GM10248 (cell line): ENCODE results near the gene ELP4.
"Not testable (repeated sequence)": the region's sequence is repeated elsewhere in the genome, so short reads cannot be mapped to it uniquely, and the experiment has no call there.

Source experiments
- CTCF ChIA-PET: fragments of 300-600 bp; sonication (Branson Sonifier 250); formaldehyde crosslinking; extraction: SDS; loops from one replicate; lab custom pipeline; 2021; ENCODE audit warnings: antibody characterized with exemption; lab: Yijun Ruan, JAX
- POLR2A ChIA-PET: fragments of 350-650 bp; sonication (Branson Sonifier 250); formaldehyde crosslinking; extraction: SDS; loops from one replicate; lab custom pipeline; 2020; ENCODE audit warnings: antibody characterized with exemption; lab: Yijun Ruan, JAX
- DNase-seq: peaks from one replicate; pipeline ENCODE4 v3.0.0; 2012; ENCODE audit errors: extremely low spot score
- CTCF ChIP-seq: IDR thresholded peaks from 2 replicates; pipeline ENCODE4 v1.5.1; 2012; ENCODE audit warnings: mild to moderate bottlenecking, low read depth; ENCODE audit errors: extremely low read depth, missing control alignments, control extremely low read depth

The ELP4 gene

GRCh38 chr11:31560842-31561476, 51.4 kb downstream of the ELP4 start:
- ChIA-PET CTCF (interaction anchor here (1.2 kb wide), 1 partner anchor 8 kb away, joined by 3 read pairs; no protein-coding TSS in a partner anchor), POLR2A (no interaction called here)
- no peak for DNase-seq
- TF ChIP-seq CTCF, result no peak

GRCh38 chr11:31564517-31564916, 55.0 kb downstream of the ELP4 start:
- CTCF ChIA-PET, POLR2A ChIA-PET, DNase-seq: not testable (repeated sequence)

GRCh38 chr11:31574133-31574532, 64.6 kb downstream of the ELP4 start:
- POLR2A ChIA-PET, DNase-seq: not testable (repeated sequence)
- CTCF ChIA-PET, result interaction anchor here (1.2 to 1.6 kb wide), 2 partner anchors 23 to 384 kb away, joined by 3 to 4 read pairs; no protein-coding TSS in a partner anchor

GRCh38 chr11:31575764-31576163, 66.2 kb downstream of the ELP4 start:
- POLR2A ChIA-PET, DNase-seq, CTCF ChIA-PET: not testable (repeated sequence)

GRCh38 chr11:31579412-31579811, 69.8 kb downstream of the ELP4 start:
- POLR2A ChIA-PET, DNase-seq, CTCF ChIA-PET: not testable (repeated sequence)

GRCh38 chr11:31582697-31583096, 73.1 kb downstream of the ELP4 start:
- ChIA-PET POLR2A (no interaction called here), CTCF (no interaction called here)
- no peak for TF ChIP-seq CTCF
- DNase-seq, result no peak

- ChIA-PET POLR2A (no interaction called here), CTCF (interaction anchor here (1.2 kb wide), 1 partner anchor 10 kb away, joined by 3 read pairs; no protein-coding TSS in a partner anchor)
- DNase-seq, result no peak
- no peak for TF ChIP-seq CTCF
Measured at GRCh38 chr11:31598454-31598853, 88.9 kb downstream of the ELP4 start.

GRCh38 chr11:31601635-31602282, 92.2 kb downstream of the ELP4 start:
- no peak for DNase-seq
- CTCF ChIA-PET, result no interaction called here
- POLR2A ChIA-PET, result no interaction called here
- no peak for TF ChIP-seq CTCF
